Measurements from ENCODE around the gene ARL17B.
"Not testable (repeated sequence)": the region's sequence is repeated elsewhere in the genome, so short reads cannot be mapped to it uniquely, and the experiment has no call there.

ARL17B gene

GRCh38 chr17:46287587-46287986 lies 74.0 kb downstream of the ARL17B start:
- DNase-seq = not testable (repeated sequence)

GRCh38 chr17:46286764-46287221 lies 74.8 kb downstream of the ARL17B start:
- peak; percentile 73 for DNase-seq

GRCh38 chr17:46285500-46285899 lies 76.1 kb downstream of the ARL17B start:
- peak; percentile 51 for DNase-seq

GRCh38 chr17:46284467-46284866 lies 77.1 kb downstream of the ARL17B start:
- peak; percentile 76 for DNase-seq

GRCh38 chr17:46282635-46283034 lies 78.9 kb downstream of the ARL17B start:
- not testable (repeated sequence) for DNase-seq

- DNase-seq = not testable (repeated sequence)
Measured at GRCh38 chr17:46281336-46281735, 80.2 kb downstream of the ARL17B start.

GRCh38 chr17:46276728-46277479 lies 84.7 kb downstream of the ARL17B start:
- DNase-seq = not testable (repeated sequence)

- no peak for DNase-seq
Measured at GRCh38 chr17:46274238-46274637, 87.3 kb downstream of the ARL17B start.

- DNase-seq = no peak
Measured at GRCh38 chr17:46273541-46274236, 87.9 kb downstream of the ARL17B start.

GRCh38 chr17:46270032-46270431 lies 91.5 kb downstream of the ARL17B start:
- DNase-seq = no peak

- DNase-seq = peak; percentile 89
Measured at GRCh38 chr17:46266656-46267544, 94.7 kb downstream of the ARL17B start.

GRCh38 chr17:46266063-46266655 lies 95.4 kb downstream of the ARL17B start:
- DNase-seq = peak; percentile 75

GRCh38 chr17:46264456-46265198 lies 96.9 kb downstream of the ARL17B start:
- peak; percentile 90 for DNase-seq

GRCh38 chr17:46262271-46262670 lies 99.3 kb downstream of the ARL17B start:
- no peak for DNase-seq

GRCh38 chr17:46259845-46260661 lies 101.5 kb downstream of the ARL17B start:
- peak; percentile 32 for DNase-seq

GRCh38 chr17:46256369-46256768 lies 105.2 kb downstream of the ARL17B start:
- not testable (repeated sequence) for DNase-seq

- DNase-seq = not testable (repeated sequence)
Measured at GRCh38 chr17:46254215-46254614, 107.4 kb downstream of the ARL17B start.

- DNase-seq = peak; percentile 64
Measured at GRCh38 chr17:46253722-46254121, 107.8 kb downstream of the ARL17B start.

GRCh38 chr17:46252804-46253203 lies 108.8 kb downstream of the ARL17B start:
- DNase-seq = not testable (repeated sequence)

- not testable (repeated sequence) for DNase-seq
Measured at GRCh38 chr17:46249153-46249552, 112.4 kb downstream of the ARL17B start.
